Endothelial cell of umbilical vein (primary cell): ENCODE data around the gene GRID1. TPM values are rescaled to one million over a fixed set of nuclear protein-coding genes. Genes with fewer than 3 reads are reported as not detected.

Source experiments
- BruUV-seq: library from RNA; stranded (reverse); fragments of 400-500 nt; replicated peaks from 2 replicates; lab custom pipeline; 2021; lab: Mats Ljungman, UMichigan
- CTCF ChIA-PET: fragments of 300-600, 350-600 bp; sonication (Branson Sonifier 250); formaldehyde crosslinking; loops from one replicate; lab custom pipeline; 2021; ENCODE audit warnings: antibody characterized with exemption, inconsistent platforms; lab: Charles Lee
- POLR2A ChIA-PET: fragments of 300-600, 350-600 bp; sonication (Branson Sonifier 250); formaldehyde crosslinking; loops from one replicate; lab custom pipeline; 2021; ENCODE audit warnings: antibody characterized with exemption, inconsistent platforms; lab: Charles Lee
- DNase-seq: peaks from one replicate; pipeline ENCODE4 v3.0.0-alpha.2; 2011; ENCODE audit warnings: low read depth, low spot score
- FAIRE-seq: peaks from 2 replicates; lab custom pipeline; 2011; peaks lifted over from hg19 to GRCh38; lab: Jason Lieb, UNC
- H2AFZ ChIP-seq: 2 replicates; pipeline ENCODE4 v1.6.0; 2012; ENCODE audit warnings: low read depth, low read length, control low read depth, inconsistent platforms
- H3K27ac ChIP-seq: 2 replicates; pipeline ENCODE4 v1.5.1; 2011; ENCODE audit warnings: low read depth, mild to moderate bottlenecking, control low read depth, low read length, moderate library complexity; ENCODE audit not compliant: insufficient read depth
- H3K27me3 ChIP-seq, 2 experiments: 2 replicates each; pipeline versions ENCODE4 v1.6.0 to v1.6.1; 2011; ENCODE audit warnings: low read length in 2 of 2, mixed read lengths in 1 of 2; ENCODE audit not compliant: control insufficient read depth in 2 of 2, insufficient read depth in 2 of 2
- H3K36me3 ChIP-seq, 2 experiments: 2 replicates in 1 of 2; 3 replicates in 1 of 2; pipeline ENCODE4 v1.5.1; 2011; ENCODE audit warnings: low read length in 2 of 2, mild to moderate bottlenecking in 1 of 2, moderate library complexity in 1 of 2; ENCODE audit not compliant: control insufficient read depth in 2 of 2, insufficient read depth in 2 of 2; ENCODE audit errors: extremely low read depth in 1 of 2
- H3K4me1 ChIP-seq: 3 replicates; pipeline ENCODE4 v1.5.1; 2011; ENCODE audit warnings: mild to moderate bottlenecking, low read length; ENCODE audit not compliant: control insufficient read depth, insufficient read depth; ENCODE audit errors: extremely low read depth
- H3K4me2 ChIP-seq: 2 replicates; pipeline ENCODE4 v1.6.1; 2011; ENCODE audit warnings: low read length, control low read depth, mixed read lengths; ENCODE audit not compliant: insufficient read depth
- H3K4me3 ChIP-seq, 3 experiments: fragments of 200-600 bp in 1 of 3; sonication (generic), shearing (Covaris generic) in 1 of 3; replicated peaks in 1 of 3; 2 replicates each; pipeline ENCODE4 v1.5.1; 2011 to 2016; ENCODE audit warnings: control low read depth in 3 of 3, low read length in 3 of 3, mild to moderate bottlenecking in 2 of 3, inconsistent platforms in 1 of 3, low read depth in 1 of 3, moderate library complexity in 1 of 3; ENCODE audit not compliant: insufficient read depth in 1 of 3
- H3K79me2 ChIP-seq: 2 replicates; pipeline ENCODE4 v1.6.0; 2012; ENCODE audit warnings: low read length, inconsistent platforms; ENCODE audit not compliant: control insufficient read depth, insufficient read depth
- H3K9ac ChIP-seq: replicated peaks from 2 replicates; pipeline ENCODE3; 2011; ENCODE audit warnings: low read length, control low read depth; ENCODE audit not compliant: insufficient read depth; ENCODE audit errors: extremely low read depth
- H3K9me1 ChIP-seq: replicated peaks from 3 replicates; pipeline ENCODE4 v1.6.0; 2011; ENCODE audit warnings: mild to moderate bottlenecking, low read length; ENCODE audit not compliant: control insufficient read depth, insufficient read depth; ENCODE audit errors: extremely low read depth
- H3K9me3 ChIP-seq: replicated peaks from 2 replicates; pipeline ENCODE4 v1.5.1; 2012; ENCODE audit warnings: low read length, inconsistent platforms; ENCODE audit not compliant: control insufficient read depth, insufficient read depth
- H4K20me1 ChIP-seq: replicated peaks from 2 replicates; pipeline ENCODE3; 2011; ENCODE audit warnings: mild to moderate bottlenecking, low read length; ENCODE audit not compliant: control insufficient read depth, insufficient read depth; ENCODE audit errors: extremely low read depth
- EZH2 ChIP-seq: IDR thresholded peaks from 2 replicates; pipeline ENCODE4 v1.6.1; 2012; ENCODE audit warnings: borderline replicate concordance, low read depth, mild to moderate bottlenecking, moderate library complexity, low read length, inconsistent platforms; ENCODE audit not compliant: severe bottlenecking
- FOS ChIP-seq: IDR thresholded peaks from 2 replicates; pipeline ENCODE4 v1.6.1; 2011; ENCODE audit warnings: mild to moderate bottlenecking, low read length, moderate library complexity, borderline replicate concordance; ENCODE audit not compliant: insufficient read depth
- GATA2 ChIP-seq: IDR thresholded peaks from 2 replicates; pipeline ENCODE4 v1.7.0; 2011; ENCODE audit warnings: low read depth, mild to moderate bottlenecking, moderate library complexity, mixed read lengths, low read length; ENCODE audit not compliant: insufficient read length, insufficient read depth
- JUN ChIP-seq: IDR thresholded peaks from 2 replicates; pipeline ENCODE4 v1.6.1; 2011; ENCODE audit warnings: borderline replicate concordance, low read depth; ENCODE audit not compliant: insufficient read length, insufficient read depth
- MYC ChIP-seq: IDR thresholded peaks from one replicate; pipeline ENCODE4 v1.6.1; 2011; ENCODE audit warnings: mild to moderate bottlenecking, low read depth, low read length
- POLR2A ChIP-seq: IDR thresholded peaks from 2 replicates; pipeline ENCODE4 v1.6.1; 2012; ENCODE audit warnings: low read depth, mild to moderate bottlenecking, control low read depth, low read length
- POLR2AphosphoS5 ChIP-seq: IDR thresholded peaks from 2 replicates; pipeline ENCODE4 v1.6.1; 2012; ENCODE audit warnings: low read depth, mild to moderate bottlenecking, control low read depth, low read length, moderate library complexity; ENCODE audit not compliant: insufficient read depth
- dilution Hi-C: fragments of 300-500 bp; cut with MboI; formaldehyde crosslinking; loops from one replicate; pipeline ENCODE4 v1.15.0; 2019; ENCODE audit warnings: low sequenced_read_pairs; ENCODE audit not compliant: extremely low pct_ligation_motif_present
- intact Hi-C: fragments of 100-400 bp; cut with micrococcal nuclease; formaldehyde crosslinking; loops from one replicate; pipeline ENCODE4 v1.10.0; 2022
- polyA plus RNA-seq, 4 experiments: library from polyadenylated mRNA; depleted of rRNA in 3 of 4; stranded (reverse) in 3 of 4; unstranded in 1 of 4; fragments of >200 nt; gene quantifications; 2 replicates each; pipeline versions ENCODE4 v1.2.1 to v1.2.3, GENCODE V29; 2011 to 2012; ENCODE audit warnings: missing spikeins in 1 of 4
- total RNA-seq: library from RNA; stranded (reverse); gene quantifications from 2 replicates; pipeline ENCODE4 v1.2.3, GENCODE V29; 2021
- TF ChIP-seq, protein P1 (sequence below): IDR thresholded peaks from 2 replicates; pipeline ENCODE4 v1.6.1; 2011; ENCODE audit not compliant: insufficient read depth, insufficient read length
- TF ChIP-seq, protein P2 (sequence below), 2 donors: IDR thresholded peaks; 1 replicate in 1 of 2; 2 replicates in 1 of 2; pipeline ENCODE4 v1.5.1; 2011; ENCODE audit warnings: low read length in 2 of 2, mild to moderate bottlenecking in 2 of 2, moderate library complexity in 2 of 2, control low read depth in 1 of 2, inconsistent platforms in 1 of 2, low read depth in 1 of 2; ENCODE audit not compliant: insufficient read depth in 1 of 2; ENCODE audit errors: extremely low read depth in 1 of 2

GRID1 gene
- total and polyA plus RNA-seq, 2 donors (not counting 3 experiments of a cell fraction or from before 2014, with no cell fraction given), result not detected

DNA sequence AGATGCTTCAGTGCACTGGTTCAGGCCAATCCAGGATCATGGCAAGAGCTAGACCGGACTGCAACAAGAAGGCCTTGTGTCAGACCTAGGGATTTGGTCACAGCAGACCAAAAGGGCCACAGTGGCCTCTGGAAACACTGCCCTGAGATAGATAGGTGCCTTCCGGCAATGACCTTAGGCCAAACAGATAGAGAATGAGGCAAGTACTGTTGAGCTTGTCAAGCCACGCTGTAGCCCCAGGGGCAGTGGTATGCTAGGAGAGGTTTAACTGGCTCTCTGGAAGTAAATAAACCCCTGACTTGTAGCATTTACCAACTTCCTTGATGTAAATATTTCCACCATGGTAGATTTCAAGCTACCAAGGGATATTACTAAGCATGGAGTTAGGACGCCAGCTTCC, 197.5 kb downstream of the GRID1 start:
- Histone ChIP-seq H3K36me3 (no peaks in the 10 kb centered on the region), H3K27ac (no peak overlapping the region), H4K20me1 (no peaks in the 10 kb centered on the region), H3K79me2 (no peaks in the 10 kb centered on the region), H3K4me3 (no peak overlapping the region), H2AFZ (no peak overlapping the region), H3K4me2 (no peak overlapping the region), H3K9me3 (no peaks in the 10 kb centered on the region), H3K4me1 (no peaks in the 10 kb centered on the region), H3K27me3 (no peaks in the 10 kb centered on the region), H3K9me1 (no peaks in the 10 kb centered on the region), H3K9ac (no peak overlapping the region)
- ChIA-PET POLR2A (no interaction called here), CTCF (no interaction called here)
- dilution Hi-C loops (no loop called here), intact Hi-C loops (no loop called here)
- no TSS peak for BruUV-seq
- no peak for FAIRE-seq
- TF ChIP-seq MYC, result no peak
- TF ChIP-seq POLR2A, result no peak
- TF ChIP-seq EZH2, result no peak
- TF ChIP-seq JUN, result no peak
- TF ChIP-seq GATA2, result no peak
- TF ChIP-seq, protein P1, sequence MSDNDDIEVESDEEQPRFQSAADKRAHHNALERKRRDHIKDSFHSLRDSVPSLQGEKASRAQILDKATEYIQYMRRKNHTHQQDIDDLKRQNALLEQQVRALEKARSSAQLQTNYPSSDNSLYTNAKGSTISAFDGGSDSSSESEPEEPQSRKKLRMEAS, result no peak
- TF ChIP-seq, protein P2, sequence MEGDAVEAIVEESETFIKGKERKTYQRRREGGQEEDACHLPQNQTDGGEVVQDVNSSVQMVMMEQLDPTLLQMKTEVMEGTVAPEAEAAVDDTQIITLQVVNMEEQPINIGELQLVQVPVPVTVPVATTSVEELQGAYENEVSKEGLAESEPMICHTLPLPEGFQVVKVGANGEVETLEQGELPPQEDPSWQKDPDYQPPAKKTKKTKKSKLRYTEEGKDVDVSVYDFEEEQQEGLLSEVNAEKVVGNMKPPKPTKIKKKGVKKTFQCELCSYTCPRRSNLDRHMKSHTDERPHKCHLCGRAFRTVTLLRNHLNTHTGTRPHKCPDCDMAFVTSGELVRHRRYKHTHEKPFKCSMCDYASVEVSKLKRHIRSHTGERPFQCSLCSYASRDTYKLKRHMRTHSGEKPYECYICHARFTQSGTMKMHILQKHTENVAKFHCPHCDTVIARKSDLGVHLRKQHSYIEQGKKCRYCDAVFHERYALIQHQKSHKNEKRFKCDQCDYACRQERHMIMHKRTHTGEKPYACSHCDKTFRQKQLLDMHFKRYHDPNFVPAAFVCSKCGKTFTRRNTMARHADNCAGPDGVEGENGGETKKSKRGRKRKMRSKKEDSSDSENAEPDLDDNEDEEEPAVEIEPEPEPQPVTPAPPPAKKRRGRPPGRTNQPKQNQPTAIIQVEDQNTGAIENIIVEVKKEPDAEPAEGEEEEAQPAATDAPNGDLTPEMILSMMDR (IDR thresholded peaks at IDR 0.05; ENCODE audit: extremely low read depth in 1 of 2, insufficient read depth in 1 of 2, low read depth in 1 of 2, low read length in 2 of 2), result no peak
- TF ChIP-seq FOS, result no peak
- no peak for TF ChIP-seq POLR2AphosphoS5
- DNase-seq, result no peak
